Muscle of leg (tissue), 11 donors: ENCODE data around the gene UNC5A. TPM values are rescaled to one million over a fixed set of nuclear protein-coding genes. Genes with fewer than 3 reads are reported as not detected.

Experiments
- DNase-seq: peaks from one replicate; pipeline ENCODE4 v3.0.0; 2013
- H3K27ac ChIP-seq: one replicate; pipeline ENCODE4 v1.5.1; 2013; ENCODE audit warnings: mild to moderate bottlenecking, low read length, control low read depth
- H3K27me3 ChIP-seq: one replicate; pipeline ENCODE4 v1.6.1; 2013; ENCODE audit warnings: low read length; ENCODE audit not compliant: control insufficient read depth, insufficient read depth
- H3K36me3 ChIP-seq: one replicate; pipeline ENCODE4 v1.6.1; 2013; ENCODE audit warnings: low read length; ENCODE audit not compliant: control insufficient read depth, insufficient read depth
- H3K4me1 ChIP-seq: one replicate; pipeline ENCODE4 v1.6.1; 2013; ENCODE audit warnings: low read length; ENCODE audit not compliant: control insufficient read depth, insufficient read depth
- H3K4me3 ChIP-seq: one replicate; pipeline ENCODE4 v1.5.1; 2013; ENCODE audit warnings: low read length, control low read depth
- H3K9me3 ChIP-seq: replicated peaks from 2 replicates; pipeline ENCODE4 v1.6.1; 2013; ENCODE audit warnings: low read depth, low read length; ENCODE audit not compliant: control insufficient read depth
- WGBS: methylation state at CpG from one replicate; pipeline ENCODE4 v1.1.5; 2013; ENCODE audit warnings: missing lambda C conversion rate; ENCODE audit not compliant: insufficient coverage; 5-methylcytosine and 5-hydroxymethylcytosine counted together
- polyA plus RNA-seq, 8 donors: library from polyadenylated mRNA; unstranded; fragments of 120-200 nt; gene quantifications; one replicate each; pipeline versions ENCODE4 v1.2.1 to v1.2.3, GENCODE V29; 2013; ENCODE audit warnings: inconsistent platforms in 1 of 8, low replicate concordance in 1 of 8; ENCODE audit not compliant: insufficient read length in 8 of 8, insufficient read depth in 1 of 8
- total RNA-seq: library from RNA; stranded (reverse); fragments of 120-200 nt; gene quantifications from one replicate; pipeline ENCODE4 v1.2.4, GENCODE V29; 2013

Gene UNC5A
- total and polyA plus RNA-seq, 9 donors, result 0.62 to 2.1 (median 1.5) TPM

DNA sequence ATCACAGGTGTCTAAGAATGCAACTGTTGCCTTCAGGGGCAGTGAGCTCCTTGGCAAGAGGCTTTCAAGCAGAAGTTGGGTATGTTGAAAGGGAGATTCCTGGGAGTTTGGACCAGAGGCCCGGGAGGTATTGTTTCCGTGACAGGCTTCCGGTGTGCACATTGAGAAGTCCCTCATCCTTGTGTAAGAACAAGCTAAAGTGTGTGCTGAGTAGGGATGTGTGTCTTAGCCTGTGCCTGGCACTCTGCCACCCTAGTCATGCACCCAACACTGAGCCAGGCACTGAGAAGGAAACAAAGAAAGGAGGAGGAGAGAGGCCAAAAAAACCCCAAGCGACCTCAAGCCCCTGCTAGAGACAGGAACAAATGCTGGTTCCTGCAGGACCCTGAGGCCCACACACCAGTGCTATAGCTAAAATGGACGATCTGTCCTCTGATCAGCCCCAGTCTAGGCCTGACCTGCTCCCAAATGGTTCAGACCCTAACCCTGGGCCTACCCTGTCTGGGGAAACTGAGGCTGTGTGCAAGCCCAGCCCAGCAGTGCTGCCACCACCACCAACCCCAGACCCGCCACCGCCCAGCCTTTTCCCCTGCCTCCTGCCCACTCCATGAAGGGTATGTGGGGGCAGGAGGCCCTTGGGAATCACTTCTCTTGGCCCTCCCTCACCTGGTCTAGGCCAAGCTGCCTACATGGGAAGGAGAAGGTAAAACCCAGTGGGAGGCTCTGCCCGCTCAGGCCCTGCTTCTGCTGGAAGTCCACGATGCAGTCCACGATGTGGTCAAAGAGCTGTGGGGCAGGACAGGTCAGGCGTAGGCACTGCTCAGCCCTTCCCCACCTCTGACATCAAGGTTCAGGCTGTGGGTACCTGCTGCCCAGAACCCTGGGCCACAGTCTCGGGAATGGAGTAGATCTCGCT lies 76.2 kb downstream of the UNC5A start:
- Histone ChIP-seq H3K27me3 (peaks cover 2% of the 10 kb centered on the region), H3K36me3 (no peaks in the 10 kb centered on the region), H3K4me3 (no peak overlapping the region), H3K27ac (no peak overlapping the region), H3K9me3 (no peaks in the 10 kb centered on the region), H3K4me1 (peaks cover 15% of the 10 kb centered on the region)
- 87% methylated on average over 8 of the region's 13 CpGs for WGBS
- DNase-seq, result no peak

DNA sequence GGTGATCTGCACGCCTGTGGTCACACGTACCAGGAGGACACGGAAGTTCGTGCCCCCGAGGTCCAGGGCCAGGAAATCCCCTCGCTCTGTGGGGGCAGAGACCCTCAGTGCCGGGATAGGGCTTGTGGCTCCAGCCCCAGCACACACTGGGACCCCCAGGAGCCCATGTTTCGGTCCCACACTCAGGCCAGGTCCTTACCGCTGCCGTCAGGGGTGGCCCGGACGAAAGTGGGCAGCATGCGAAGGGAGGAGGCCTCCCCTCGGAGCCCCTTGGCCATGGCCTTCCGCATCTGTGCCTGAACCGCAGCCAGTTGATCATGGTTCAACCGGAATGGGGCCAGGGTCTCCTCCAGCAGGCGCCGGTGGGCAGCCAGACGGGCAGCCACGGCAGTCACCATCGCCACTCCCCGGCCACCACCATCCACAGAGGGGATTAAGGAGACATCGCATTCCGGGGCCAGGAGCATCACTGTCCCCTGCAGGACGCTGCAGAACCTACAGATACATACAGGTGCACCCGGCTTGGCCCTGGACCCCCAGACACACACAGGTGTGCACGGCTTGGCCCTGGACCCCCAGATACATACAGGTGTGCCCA lies 77.0 kb downstream of the UNC5A start:
- no peak for DNase-seq
- Histone ChIP-seq H3K9me3 (no peaks in the 10 kb centered on the region), H3K27me3 (peaks cover 6% of the 10 kb centered on the region), H3K4me3 (no peak overlapping the region), H3K27ac (no peak overlapping the region), H3K36me3 (no peaks in the 10 kb centered on the region), H3K4me1 (peaks cover 12% of the 10 kb centered on the region)
- 87% methylated on average over 28 of the region's 28 CpGs for whole genome bisulfite sequencing

DNA sequence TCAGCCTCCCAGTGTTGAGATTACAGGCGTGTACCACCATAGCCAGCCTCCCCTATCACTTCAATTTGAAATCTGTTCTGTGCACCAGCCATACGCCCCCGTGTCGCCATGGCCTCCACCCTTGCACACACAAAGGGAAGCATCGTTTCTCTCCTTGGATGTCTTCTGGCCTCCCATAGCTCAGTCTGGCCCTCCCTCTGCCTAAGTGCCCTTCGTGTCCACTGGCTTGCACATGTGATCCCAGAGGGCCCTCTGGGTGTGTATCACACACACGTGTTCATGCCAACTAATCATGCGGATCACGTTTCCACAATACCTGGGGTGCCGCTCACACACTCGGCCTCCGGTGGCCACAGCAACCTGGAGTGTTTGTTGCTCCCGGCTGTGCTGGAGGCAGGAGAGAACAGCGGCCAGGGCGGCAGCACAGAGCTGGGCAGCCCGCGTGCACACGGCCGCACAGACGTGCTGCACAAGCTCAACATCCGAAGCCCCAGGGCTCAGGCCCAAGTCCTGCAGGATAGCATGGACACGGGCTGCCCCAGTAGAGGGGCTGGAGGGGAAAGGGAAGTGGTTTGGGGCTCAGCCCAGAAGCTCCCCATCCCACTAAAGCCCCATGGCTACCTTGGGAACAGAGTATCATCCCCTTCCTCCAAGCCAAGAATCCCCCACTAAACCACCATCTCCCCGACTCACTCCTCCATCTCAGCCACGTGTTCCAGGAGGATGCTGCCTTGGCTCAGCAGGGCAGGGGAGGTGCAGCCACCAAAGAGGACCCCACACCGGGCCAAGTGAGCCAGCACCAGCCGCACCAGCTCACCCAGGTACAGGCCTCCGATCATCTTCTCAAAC lies 77.9 kb downstream of the UNC5A start:
- no peaks in the 10 kb centered on the region for H3K36me3 ChIP-seq
- H3K4me3 ChIP-seq, result no peak overlapping the region
- peaks cover 8% of the 10 kb centered on the region for H3K4me1 ChIP-seq
- WGBS, result 85% methylated on average over 25 of the region's 27 CpGs
- H3K27ac ChIP-seq, result no peak overlapping the region
- H3K9me3 ChIP-seq, result no peaks in the 10 kb centered on the region
- H3K27me3 ChIP-seq, result peaks cover 6% of the 10 kb centered on the region
- DNase-seq, result no peak

DNA sequence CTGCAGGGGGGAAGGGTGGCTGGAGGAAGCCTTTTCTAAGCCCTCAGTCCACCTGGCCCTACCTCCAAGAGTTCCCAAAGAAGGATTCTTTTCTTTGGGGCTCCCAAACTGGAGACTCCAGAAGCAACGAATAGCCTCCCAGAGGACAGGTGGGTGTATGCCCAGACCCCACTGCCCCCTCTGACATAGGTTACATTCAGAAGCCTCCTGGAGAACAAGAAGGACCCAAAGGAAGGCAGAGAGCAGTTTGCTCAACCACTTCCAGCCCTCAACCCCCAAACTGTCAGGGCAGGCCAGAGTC lies 78.5 kb downstream of the UNC5A start:
- Histone ChIP-seq H3K4me1 (peaks cover 8% of the 10 kb centered on the region), H3K27me3 (peaks cover 6% of the 10 kb centered on the region), H3K9me3 (no peaks in the 10 kb centered on the region), H3K27ac (no peak overlapping the region), H3K4me3 (no peak overlapping the region), H3K36me3 (no peaks in the 10 kb centered on the region)
- DNase-seq, result no peak
- WGBS, result 38% methylated on average over 1 of the region's 1 CpG

DNA sequence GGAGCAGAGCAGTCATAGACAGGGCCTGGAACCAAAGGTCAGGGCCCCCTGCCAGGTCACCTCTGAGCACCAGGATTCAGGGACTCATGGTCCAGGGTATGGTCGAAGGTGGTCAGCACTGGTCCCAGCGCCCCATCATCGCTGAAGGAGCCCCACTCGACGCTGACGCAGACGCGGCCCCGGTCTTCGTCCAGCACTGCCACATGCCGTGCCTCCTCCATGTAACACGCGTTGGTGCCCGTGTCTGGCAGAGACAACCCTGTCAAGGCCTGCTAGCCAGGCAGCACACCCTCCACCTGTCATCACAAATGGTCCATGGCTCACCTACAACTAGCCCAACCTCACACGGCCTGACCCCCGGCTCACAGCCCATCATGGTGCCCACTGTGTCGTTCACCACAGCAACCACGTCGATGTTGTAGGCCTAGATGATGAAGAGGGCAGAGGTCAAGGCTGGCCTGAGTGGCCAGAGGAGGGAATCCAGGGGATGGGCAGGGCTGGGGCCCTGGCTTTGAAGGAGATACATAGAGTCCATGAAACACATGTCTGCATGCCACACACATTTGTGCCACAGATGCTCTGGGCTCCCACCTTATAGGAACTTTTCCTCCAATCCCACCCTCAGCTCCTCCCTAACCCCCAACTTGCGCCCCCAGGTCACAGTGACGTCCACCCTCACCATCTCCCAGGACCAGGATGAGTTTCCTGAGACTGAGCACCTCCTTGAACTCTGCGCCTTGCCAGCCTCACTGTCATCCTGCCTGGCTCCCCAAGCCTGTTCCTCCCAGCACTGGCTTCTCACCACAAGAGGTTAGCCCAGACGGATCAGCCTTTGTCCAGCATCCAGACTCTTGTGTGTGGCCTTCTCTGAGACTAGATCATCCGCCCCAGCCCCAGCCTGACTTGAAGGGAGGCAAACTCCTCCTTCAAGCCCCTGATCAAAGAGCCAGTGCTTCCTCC lies 79.2 kb downstream of the UNC5A start:
- H3K4me3 ChIP-seq, result no peak overlapping the region
- H3K36me3 ChIP-seq, result no peaks in the 10 kb centered on the region
- peaks cover under 1% of the 10 kb centered on the region for H3K4me1 ChIP-seq
- WGBS, result 87% methylated on average over 22 of the region's 24 CpGs
- H3K27ac ChIP-seq, result no peak overlapping the region
- no peaks in the 10 kb centered on the region for H3K9me3 ChIP-seq
- peaks cover 6% of the 10 kb centered on the region for H3K27me3 ChIP-seq
- no peak for DNase-seq

DNA sequence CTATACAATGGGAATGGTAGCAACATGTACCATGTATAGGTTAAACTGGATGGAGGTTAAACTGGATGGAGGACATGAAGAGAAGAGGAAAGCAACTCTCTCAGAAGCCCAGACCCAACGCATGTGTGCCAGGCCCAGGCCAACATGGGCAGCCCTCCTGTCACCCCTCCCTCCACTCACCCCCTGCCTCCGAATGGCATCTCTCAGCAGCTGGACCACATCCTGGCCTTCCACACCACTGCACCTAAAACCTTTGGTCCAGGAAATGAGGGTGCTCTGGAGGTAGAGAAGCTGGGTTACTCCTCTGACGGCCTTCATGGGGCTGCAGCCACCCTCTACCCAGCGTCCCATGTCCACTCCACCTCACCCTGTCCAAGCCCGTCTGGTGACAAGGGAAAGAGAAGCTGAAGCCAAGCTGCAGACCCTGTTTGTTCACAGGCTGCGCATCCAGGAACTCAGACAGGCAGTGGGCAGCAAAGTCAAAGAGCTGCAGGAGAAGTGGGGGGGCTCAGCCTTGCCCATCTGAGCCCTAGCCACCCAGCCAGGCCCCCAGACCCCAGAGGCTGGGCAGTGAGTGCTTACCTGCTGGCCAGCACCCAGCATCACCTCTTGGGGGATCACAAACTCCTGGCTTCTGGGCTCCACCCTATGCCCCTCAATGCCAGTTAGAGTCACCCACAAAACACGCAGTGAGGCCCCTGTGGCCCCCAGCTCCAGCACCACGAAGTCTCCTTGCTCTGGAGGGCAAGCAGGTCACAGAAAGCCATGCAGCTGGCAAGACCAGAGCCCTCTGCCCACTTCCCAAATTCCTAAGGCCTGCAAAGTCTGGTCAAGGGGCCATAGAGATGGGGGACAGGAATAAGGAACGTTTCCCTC lies 80.3 kb downstream of the UNC5A start:
- Histone ChIP-seq H3K4me1 (no peaks in the 10 kb centered on the region), H3K4me3 (no peak overlapping the region), H3K9me3 (no peaks in the 10 kb centered on the region), H3K36me3 (no peaks in the 10 kb centered on the region), H3K27ac (no peak overlapping the region), H3K27me3 (peaks cover 6% of the 10 kb centered on the region)
- no peak for DNase-seq
- 72% methylated on average over 2 of the region's 9 CpGs for WGBS

DNA sequence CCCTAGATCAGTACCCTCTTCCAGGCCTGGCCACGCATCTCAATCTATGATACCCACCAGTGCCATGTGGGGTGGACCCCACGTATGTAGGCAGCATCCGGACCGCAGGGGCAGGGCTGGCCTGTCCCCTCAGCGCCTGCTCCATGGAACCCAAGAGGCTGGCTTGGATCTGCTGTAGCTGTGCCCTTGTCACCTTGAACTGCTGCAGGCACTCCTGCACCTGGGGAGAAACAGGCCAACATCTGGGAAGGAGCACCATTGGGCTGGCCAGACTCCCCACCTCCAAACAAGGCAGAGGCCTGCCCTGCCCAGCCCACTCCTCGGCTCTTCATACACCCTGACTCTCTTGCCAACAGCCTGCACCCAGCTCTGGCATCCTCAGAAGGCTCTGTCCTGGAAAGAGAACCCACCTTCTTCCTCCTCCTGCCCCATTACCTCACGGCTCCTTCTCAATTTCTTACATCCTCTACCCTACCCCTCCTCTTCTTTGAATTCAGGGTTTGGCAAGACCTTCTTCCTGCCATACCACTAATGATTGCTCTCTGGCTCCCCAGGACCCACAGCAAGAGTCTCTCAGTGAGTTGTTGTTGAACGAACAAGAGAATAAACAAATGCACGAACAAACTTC lies 81.1 kb downstream of the UNC5A start:
- Histone ChIP-seq H3K36me3 (no peaks in the 10 kb centered on the region), H3K27ac (no peak overlapping the region), H3K9me3 (no peaks in the 10 kb centered on the region), H3K4me3 (no peak overlapping the region), H3K4me1 (no peaks in the 10 kb centered on the region), H3K27me3 (peaks cover 6% of the 10 kb centered on the region)
- 77% methylated on average over 8 of the region's 9 CpGs for WGBS
- no peak for DNase-seq

DNA sequence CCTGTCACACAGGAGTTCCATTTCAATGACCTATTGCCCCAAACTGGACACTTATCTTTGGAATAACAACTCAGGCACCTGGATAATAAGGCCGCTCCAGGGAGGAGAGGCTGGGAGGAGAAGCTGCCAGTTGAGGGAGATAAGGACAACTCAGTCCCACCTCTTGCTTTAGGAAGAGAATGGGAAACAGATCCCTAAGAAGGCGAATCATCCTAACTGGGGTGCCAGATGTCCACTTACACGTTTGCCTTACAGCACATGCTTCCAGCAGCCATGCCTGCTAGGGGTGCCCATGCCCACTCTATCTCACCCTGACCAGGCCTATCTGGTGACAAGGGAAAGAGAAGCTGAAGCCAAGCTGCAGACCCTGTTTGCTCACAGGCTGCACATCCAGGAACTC lies 82.3 kb downstream of the UNC5A start:
- Histone ChIP-seq H3K27ac (no peak overlapping the region), H3K27me3 (peaks cover 6% of the 10 kb centered on the region), H3K9me3 (no peaks in the 10 kb centered on the region), H3K4me3 (no peak overlapping the region), H3K36me3 (no peaks in the 10 kb centered on the region), H3K4me1 (no peaks in the 10 kb centered on the region)
- 69% methylated on average over 3 of the region's 3 CpGs for WGBS
- DNase-seq, result no peak
